OCI-LY1 (cell line): ENCODE results near the gene CTPS1.

ENCODE experiments used
- H2AFZ ChIP-seq: fragments of 200-600 bp; sonication (generic), shearing (Covaris generic); 2 replicates; pipeline ENCODE4 v1.6.0; 2014; ENCODE audit warnings: antibody characterized with exemption, mild to moderate bottlenecking, low read length
- H3F3A ChIP-seq: fragments of 200-600 bp; sonication (generic), shearing (Covaris generic); 2 replicates; pipeline ENCODE4 v1.6.0; 2014; ENCODE audit warnings: mild to moderate bottlenecking, antibody characterized with exemption, low read length, moderate library complexity; ENCODE audit not compliant: insufficient read depth
- H3K27ac ChIP-seq: fragments of 200-600 bp; sonication (generic); 2 replicates; pipeline ENCODE4 v1.5.1; 2014; ENCODE audit warnings: low read length, mixed run types, mild to moderate bottlenecking, low read depth; ENCODE audit not compliant: poor library complexity, severe bottlenecking
- H3K27me3 ChIP-seq: fragments of 200-600 bp; sonication (generic); 2 replicates; pipeline ENCODE4 v1.6.0; 2014; ENCODE audit warnings: antibody characterized with exemption, mild to moderate bottlenecking, low read length, moderate library complexity; ENCODE audit not compliant: insufficient read depth
- H3K36me3 ChIP-seq: fragments of 200-600 bp; sonication (generic); 2 replicates; pipeline ENCODE4 v1.6.1; 2014; ENCODE audit warnings: mild to moderate bottlenecking, antibody characterized with exemption, low read length, moderate library complexity, mixed read lengths; ENCODE audit not compliant: insufficient read depth
- H3K4me1 ChIP-seq: fragments of 200-600 bp; sonication (generic); 2 replicates; pipeline ENCODE4 v1.5.1; 2014; ENCODE audit warnings: mild to moderate bottlenecking, low read length, moderate library complexity; ENCODE audit not compliant: insufficient read depth, severe bottlenecking
- H3K4me2 ChIP-seq: fragments of 200-600 bp; sonication (generic), shearing (Covaris generic); 2 replicates; pipeline ENCODE4 v1.6.1; 2014; ENCODE audit warnings: low read length
- H3K4me3 ChIP-seq: fragments of 200-600 bp; sonication (generic); 2 replicates; pipeline ENCODE4 v1.5.1; 2014; ENCODE audit warnings: low read length, low read depth, mild to moderate bottlenecking, mixed read lengths; ENCODE audit not compliant: poor library complexity, severe bottlenecking
- H3K79me2 ChIP-seq: fragments of 200-600 bp; shearing (Covaris generic); 2 replicates; pipeline ENCODE4 v1.6.1; 2016; ENCODE audit warnings: mixed run types, low read length, mixed read lengths; ENCODE audit not compliant: insufficient read depth
- H3K9ac ChIP-seq: fragments of 200-600 bp; sonication (generic), shearing (Covaris generic); 2 replicates; pipeline ENCODE4 v1.6.1; 2014; ENCODE audit warnings: mild to moderate bottlenecking, low read length, mixed read lengths
- H3K9me2 ChIP-seq: fragments of 200-600 bp; sonication (generic), shearing (Covaris generic); 2 replicates; pipeline ENCODE4 v1.6.1; 2014; ENCODE audit warnings: low read depth, mild to moderate bottlenecking, low read length, mixed read lengths
- H3K9me3 ChIP-seq: fragments of 200-600 bp; shearing (Covaris generic); 2 replicates; pipeline ENCODE4 v1.6.1; 2014; ENCODE audit warnings: low read length, mixed read lengths
- H4K20me1 ChIP-seq: fragments of 200-600 bp; sonication (generic), shearing (Covaris generic); 2 replicates; pipeline ENCODE4 v1.6.0; 2016; ENCODE audit warnings: mild to moderate bottlenecking, low read length; ENCODE audit not compliant: insufficient read depth
- CTCF ChIP-seq: fragments of 200-600 bp; sonication (generic), shearing (Covaris generic); IDR thresholded peaks from 2 replicates; pipeline ENCODE4 v1.5.1; 2017; ENCODE audit warnings: mild to moderate bottlenecking, antibody characterized with exemption, low read length, moderate library complexity, mixed read lengths
- EZH2 ChIP-seq: fragments of 200-600 bp; sonication (generic), shearing (Covaris generic); IDR thresholded peaks from 2 replicates; pipeline ENCODE4 v1.8.0; 2017; ENCODE audit warnings: borderline replicate concordance, mixed run types, mild to moderate bottlenecking, antibody characterized with exemption, low read length, moderate library complexity, mixed read lengths

CTPS1 gene

GRCh38 chr1:40976952-40977690, 2.4 kb upstream of the CTPS1 start:
- TF ChIP-seq CTCF (no peak), EZH2 (no peak)
- no peaks in the 10 kb centered on the region for H3F3A ChIP-seq
- H3K27ac ChIP-seq, result no peak overlapping the region
- peaks cover 20% of the 10 kb centered on the region for H3K4me1 ChIP-seq
- no peaks in the 10 kb centered on the region for H3K9me2 ChIP-seq
- H3K4me3 ChIP-seq, result no peak overlapping the region
- no peaks in the 10 kb centered on the region for H4K20me1 ChIP-seq
- peaks cover 20% of the 10 kb centered on the region for H3K79me2 ChIP-seq
- no peak overlapping the region for H3K9ac ChIP-seq
- H3K4me2 ChIP-seq, result no peak overlapping the region
- H3K36me3 ChIP-seq, result peaks cover 12% of the 10 kb centered on the region; the same call in 1 of the 2 replicates
- no peak overlapping the region for H2AFZ ChIP-seq
- H3K27me3 ChIP-seq, result no peaks in the 10 kb centered on the region
- H3K9me3 ChIP-seq, result no peaks in the 10 kb centered on the region

DNA sequence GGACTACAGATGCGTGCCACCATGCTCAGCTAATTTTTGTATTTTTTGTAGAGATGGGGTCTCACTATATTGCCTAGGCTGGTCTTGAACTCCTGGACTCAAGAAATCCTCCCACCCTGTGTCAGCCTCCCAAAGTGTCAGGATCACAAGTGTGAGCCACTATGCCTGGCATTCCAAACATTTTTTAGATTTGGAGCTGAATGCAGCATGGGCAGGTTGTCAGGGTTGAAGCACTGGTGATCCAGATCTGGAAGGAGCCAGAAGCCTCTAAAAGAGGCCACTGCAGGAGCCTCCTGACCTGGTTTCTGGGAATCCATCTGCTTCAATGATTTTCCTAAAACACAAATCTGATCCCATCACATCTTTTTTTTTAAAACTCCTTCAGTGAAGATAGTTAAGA, 1.8 kb upstream of the CTPS1 start:
- Histone ChIP-seq H3K9ac (no peak overlapping the region), H3K27me3 (no peaks in the 10 kb centered on the region), H3K4me2 (no peak overlapping the region), H3K79me2 (peaks cover 26% of the 10 kb centered on the region), H2AFZ (no peak overlapping the region), H3K4me3 (no peak overlapping the region), H3K4me1 (peaks cover 26% of the 10 kb centered on the region), H3K36me3 (peaks cover 18% of the 10 kb centered on the region; the same call in 1 of the 2 replicates), H3F3A (no peaks in the 10 kb centered on the region), H3K9me3 (no peaks in the 10 kb centered on the region), H3K9me2 (no peaks in the 10 kb centered on the region), H4K20me1 (no peaks in the 10 kb centered on the region), H3K27ac (no peak overlapping the region)
- no peak for TF ChIP-seq CTCF
- no peak for TF ChIP-seq EZH2

GRCh38 chr1:40978886-40979240, 633 bp upstream of the CTPS1 start:
- H3K9ac ChIP-seq, result peak overlapping the region; percentile 93
- TF ChIP-seq EZH2 (no peak), CTCF (no peak)
- H3K27ac ChIP-seq, result no peak overlapping the region
- H3K9me3 ChIP-seq, result no peaks in the 10 kb centered on the region
- peaks cover 30% of the 10 kb centered on the region for H3K36me3 ChIP-seq
- peak overlapping the region; percentile 89 for H3K4me2 ChIP-seq
- no peaks in the 10 kb centered on the region for H3K9me2 ChIP-seq
- peaks cover 32% of the 10 kb centered on the region for H3K4me1 ChIP-seq
- no peaks in the 10 kb centered on the region for H3F3A ChIP-seq
- peaks cover 37% of the 10 kb centered on the region for H3K79me2 ChIP-seq
- H3K27me3 ChIP-seq, result no peaks in the 10 kb centered on the region
- H4K20me1 ChIP-seq, result no peaks in the 10 kb centered on the region
- 0 out of 2 replicates have a peak overlapping the region, but pooled peaks have one; percentile 23 for H2AFZ ChIP-seq
- peak overlapping the region; percentile 83 for H3K4me3 ChIP-seq
